ENCODE data around the gene SPTLC1.
A peak's percentile ranks its signal among the peaks of the same experiment; 100 is the strongest.
"Not testable (repeated sequence)": the region's sequence is repeated elsewhere in the genome, so short reads cannot be mapped to it uniquely, and the experiment has no call there.

Gene SPTLC1

GRCh38 chr9:92115071-92115858 lies at the start of gene SPTLC1:
Gene SPTLC1, minus strand, starts transcription at chr9:92115413. Its CDS starts 43 bp downstream, at chr9:92115370.
- DNase-seq = peak; percentile 93

GRCh38 chr9:92164975-92165374 lies 49.8 kb upstream of the SPTLC1 start:
- DNase-seq = no peak

- DNase-seq = no peak
Measured at GRCh38 chr9:92164490-92164889, 49.3 kb upstream of the SPTLC1 start.

GRCh38 chr9:92163276-92163675 lies 48.1 kb upstream of the SPTLC1 start:
- no peak for DNase-seq

- DNase-seq = no peak
Measured at GRCh38 chr9:92160786-92161185, 45.6 kb upstream of the SPTLC1 start.

- DNase-seq = no peak
Measured at GRCh38 chr9:92159058-92159457, 43.8 kb upstream of the SPTLC1 start.

GRCh38 chr9:92158097-92158601 lies 42.9 kb upstream of the SPTLC1 start:
- DNase-seq = no peak

- not testable (repeated sequence) for DNase-seq
Measured at GRCh38 chr9:92155736-92156135, 40.5 kb upstream of the SPTLC1 start.

GRCh38 chr9:92155221-92155620 lies 40.0 kb upstream of the SPTLC1 start:
- no peak for DNase-seq

- peak; percentile 91 for DNase-seq
Measured at GRCh38 chr9:92153466-92154415, 38.5 kb upstream of the SPTLC1 start.

GRCh38 chr9:92151691-92152393 lies 36.6 kb upstream of the SPTLC1 start:
- DNase-seq = peak; percentile 90

- not testable (repeated sequence) for DNase-seq
Measured at GRCh38 chr9:92150501-92151470, 35.6 kb upstream of the SPTLC1 start.

GRCh38 chr9:92147852-92148180 lies 32.6 kb upstream of the SPTLC1 start:
- DNase-seq = no peak

GRCh38 chr9:92147030-92147851 lies 32.0 kb upstream of the SPTLC1 start:
- peak; percentile 91 for DNase-seq

- DNase-seq = peak; percentile 22
Measured at GRCh38 chr9:92146610-92147009, 31.4 kb upstream of the SPTLC1 start.

GRCh38 chr9:92145784-92146183 lies 30.6 kb upstream of the SPTLC1 start:
- DNase-seq = not testable (repeated sequence)

- DNase-seq = no peak
Measured at GRCh38 chr9:92142329-92142728, 27.1 kb upstream of the SPTLC1 start.

- DNase-seq = no peak
Measured at GRCh38 chr9:92141144-92142129, 26.2 kb upstream of the SPTLC1 start.

- no peak for DNase-seq
Measured at GRCh38 chr9:92140754-92141143, 25.5 kb upstream of the SPTLC1 start.
